GM12864 (cell line): ENCODE results near the gene APP.

Experiments used
- DNase-seq: peaks from one replicate; pipeline ENCODE4 v3.0.0-alpha.2; 2011; ENCODE audit warnings: low read depth
- H3K4me3 ChIP-seq: 2 replicates; pipeline ENCODE4 v1.5.1; 2011; ENCODE audit warnings: mild to moderate bottlenecking, low read depth, low read length, control low read depth
- TF ChIP-seq, protein P1 (sequence below): IDR thresholded peaks from 2 replicates; pipeline ENCODE4 v1.5.1; 2011; ENCODE audit warnings: low read depth, mild to moderate bottlenecking, moderate library complexity, low read length, control low read depth, inconsistent platforms; ENCODE audit errors: missing control alignments

The APP gene

DNA sequence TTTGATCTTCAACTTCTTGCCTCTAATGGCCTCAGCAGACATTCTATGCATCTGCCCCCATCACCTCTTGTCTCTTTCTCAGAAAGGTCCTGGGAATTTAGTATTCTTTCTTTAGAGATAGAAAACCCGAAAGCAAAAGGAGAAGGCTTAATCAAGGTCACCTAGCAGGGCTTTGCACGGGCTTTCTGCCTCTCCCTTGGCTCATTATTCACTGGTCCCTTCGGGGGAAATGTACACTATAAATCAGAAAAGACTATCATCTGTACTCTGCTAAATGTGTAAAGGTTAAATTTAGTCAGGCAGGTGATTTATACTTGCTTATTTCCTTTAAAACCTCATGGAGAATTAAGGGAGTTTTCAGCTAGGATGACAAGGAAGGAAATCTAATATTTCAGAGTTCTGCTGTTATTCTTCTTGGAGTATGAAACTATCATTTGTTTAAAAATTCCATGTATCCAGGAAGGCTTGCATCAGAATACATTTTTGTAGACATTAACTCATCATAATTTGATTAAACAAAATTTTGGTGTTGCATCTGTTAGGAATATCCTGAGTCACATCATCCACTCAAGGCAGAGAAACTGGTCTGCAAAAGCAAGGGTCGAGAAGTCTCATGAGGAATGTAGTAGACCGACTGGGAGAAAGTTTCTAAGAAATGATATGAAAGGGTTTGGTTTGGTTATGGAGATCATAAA lies 311.2 kb downstream of the APP start:
- TF ChIP-seq, protein P1, sequence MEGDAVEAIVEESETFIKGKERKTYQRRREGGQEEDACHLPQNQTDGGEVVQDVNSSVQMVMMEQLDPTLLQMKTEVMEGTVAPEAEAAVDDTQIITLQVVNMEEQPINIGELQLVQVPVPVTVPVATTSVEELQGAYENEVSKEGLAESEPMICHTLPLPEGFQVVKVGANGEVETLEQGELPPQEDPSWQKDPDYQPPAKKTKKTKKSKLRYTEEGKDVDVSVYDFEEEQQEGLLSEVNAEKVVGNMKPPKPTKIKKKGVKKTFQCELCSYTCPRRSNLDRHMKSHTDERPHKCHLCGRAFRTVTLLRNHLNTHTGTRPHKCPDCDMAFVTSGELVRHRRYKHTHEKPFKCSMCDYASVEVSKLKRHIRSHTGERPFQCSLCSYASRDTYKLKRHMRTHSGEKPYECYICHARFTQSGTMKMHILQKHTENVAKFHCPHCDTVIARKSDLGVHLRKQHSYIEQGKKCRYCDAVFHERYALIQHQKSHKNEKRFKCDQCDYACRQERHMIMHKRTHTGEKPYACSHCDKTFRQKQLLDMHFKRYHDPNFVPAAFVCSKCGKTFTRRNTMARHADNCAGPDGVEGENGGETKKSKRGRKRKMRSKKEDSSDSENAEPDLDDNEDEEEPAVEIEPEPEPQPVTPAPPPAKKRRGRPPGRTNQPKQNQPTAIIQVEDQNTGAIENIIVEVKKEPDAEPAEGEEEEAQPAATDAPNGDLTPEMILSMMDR, result no peak
- no peak for DNase-seq
- H3K4me3 ChIP-seq, result no peak overlapping the region

GRCh38 chr21:25858325-25858724 lies 312.2 kb downstream of the APP start:
- TF ChIP-seq, protein P1, result no peak
- no peak overlapping the region for H3K4me3 ChIP-seq
- no peak for DNase-seq

DNA sequence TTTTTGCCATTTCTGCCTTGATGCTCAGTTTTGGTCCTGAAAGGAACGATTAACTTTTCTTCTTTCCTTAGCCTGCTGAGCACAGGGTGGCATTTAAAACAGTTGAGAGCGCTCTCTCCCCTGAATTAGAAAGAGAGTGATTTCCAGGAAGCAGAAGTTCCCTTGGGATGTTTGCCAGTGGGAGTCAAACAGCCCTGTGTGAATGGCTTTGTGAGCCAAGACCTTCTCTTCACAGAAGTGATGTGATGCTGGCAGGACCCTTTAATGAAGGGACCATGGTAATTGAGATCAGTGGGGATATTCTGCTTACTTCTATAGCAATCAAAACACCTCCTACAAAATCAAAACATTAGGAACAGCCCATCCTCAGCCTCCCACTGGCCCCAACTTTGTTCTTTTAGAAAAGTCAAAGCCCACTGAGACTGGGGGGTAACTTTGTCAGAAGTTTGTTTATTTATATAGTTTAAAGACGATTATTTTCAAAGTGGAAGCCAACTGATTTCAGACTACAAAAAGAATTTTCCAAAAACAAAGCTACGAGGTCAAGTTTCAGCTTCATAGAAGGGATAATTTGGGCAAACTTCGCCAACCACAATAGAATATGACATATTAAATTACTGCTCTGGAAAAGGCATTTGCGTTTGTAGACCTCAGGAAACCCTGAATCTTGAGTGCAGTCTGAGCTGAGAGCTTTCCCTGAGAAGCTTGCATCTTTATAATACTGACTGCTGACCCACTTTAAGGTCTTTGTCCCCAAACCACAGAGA lies 313.1 kb downstream of the APP start:
- TF ChIP-seq, protein P1, result no peak
- H3K4me3 ChIP-seq, result no peak overlapping the region
- DNase-seq, result no peak

DNA sequence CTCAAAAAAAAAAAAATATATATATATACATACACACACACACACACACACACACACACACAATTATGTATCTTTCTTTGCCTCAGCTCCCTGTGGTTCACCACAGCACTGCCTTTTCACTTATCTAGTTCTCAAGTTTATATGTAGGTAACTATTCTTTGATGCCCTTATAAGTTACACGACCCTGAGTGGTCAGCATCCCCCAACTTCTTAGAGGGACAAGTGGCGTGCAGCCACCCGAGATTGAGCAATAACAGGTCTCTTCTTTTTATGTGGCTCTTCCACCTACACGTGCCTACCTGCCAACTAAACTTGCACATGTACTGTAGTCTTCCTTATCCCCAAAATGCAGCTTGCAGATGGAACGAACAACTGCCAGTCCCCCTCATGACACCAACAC lies 315.0 kb downstream of the APP start:
- no peak overlapping the region for H3K4me3 ChIP-seq
- DNase-seq, result no peak

DNA sequence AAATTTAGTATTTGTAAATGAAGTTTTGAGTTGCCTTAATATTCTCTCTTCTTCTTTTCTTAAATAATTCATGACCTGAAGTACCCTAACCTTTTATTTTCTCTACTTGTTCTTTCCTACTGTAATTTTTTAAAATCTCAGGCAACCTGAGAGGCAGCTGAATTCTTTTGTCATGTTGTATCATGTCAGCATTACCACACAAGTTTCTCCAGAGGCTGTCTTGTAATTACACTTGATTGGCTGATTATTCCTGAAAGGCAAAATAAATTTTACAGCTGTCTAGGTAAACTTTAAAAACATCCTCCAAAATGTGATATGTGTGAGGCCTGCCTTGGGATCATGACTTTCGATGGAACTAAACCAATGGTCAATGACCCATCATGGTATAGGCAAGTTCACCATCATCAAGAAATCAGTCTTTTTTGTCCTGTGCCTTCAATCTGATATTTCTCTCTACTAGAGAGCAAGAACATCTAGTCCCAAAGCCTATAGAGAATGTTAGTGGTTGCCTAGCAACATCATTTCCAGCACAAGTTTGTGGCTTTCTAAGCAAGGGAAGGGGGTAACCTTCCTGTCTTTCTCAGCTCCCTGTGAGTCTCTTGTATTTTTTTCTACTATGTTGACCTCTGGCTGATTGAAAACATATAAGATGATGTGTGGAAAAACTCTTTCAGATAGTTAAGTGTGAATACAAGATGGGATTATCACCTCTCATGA lies 320.3 kb downstream of the APP start:
- no peak overlapping the region for H3K4me3 ChIP-seq
- TF ChIP-seq, protein P1, result no peak
- no peak for DNase-seq

More for the DNA sequence above, 315.0 kb downstream of the APP start:
- TF ChIP-seq, protein P1, result no peak

DNA sequence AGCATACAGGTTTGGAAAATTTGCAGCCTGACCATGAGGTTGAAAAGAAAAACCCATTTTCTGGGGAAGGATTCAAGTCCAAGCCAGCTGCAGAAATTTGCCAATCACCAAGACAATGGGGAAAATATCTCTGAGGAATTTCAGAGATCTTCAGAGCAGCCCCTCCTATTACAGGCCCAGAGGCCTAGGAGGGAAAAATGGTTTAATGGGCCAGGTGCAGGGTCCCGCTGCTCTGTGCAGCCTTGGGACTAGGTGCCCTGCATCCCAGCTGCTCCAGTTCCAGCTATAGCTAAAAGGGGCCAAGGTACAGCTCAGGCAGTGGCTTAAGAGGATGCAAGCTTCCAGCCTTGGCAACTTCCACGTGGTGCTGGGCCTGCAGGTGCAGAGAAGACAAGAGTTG lies 322.3 kb downstream of the APP start:
- TF ChIP-seq, protein P1, result no peak
- no peak for DNase-seq

More for the DNA sequence above, 322.3 kb downstream of the APP start:
- no peak overlapping the region for H3K4me3 ChIP-seq
